Measurements from ENCODE around the gene SBF1. TPM values are rescaled to one million over a fixed set of nuclear protein-coding genes. Genes with fewer than 3 reads are reported as not detected.
"Not testable (repeated sequence)": the region's sequence is repeated elsewhere in the genome, so short reads cannot be mapped to it uniquely, and the experiment has no call there.

The SBF1 gene
- total and polyA plus RNA-seq, 2 experiments from 2014 or later, result 25.2 to 92.0 TPM

GRCh38 chr22:50417411-50418210 is 57.2 kb downstream of the SBF1 start:
- no peaks in the 10 kb centered on the region for H3K27me3 ChIP-seq (replicated peaks; ENCODE audit: insufficient read depth)
- no peak overlapping the region for H3K4me2 ChIP-seq (ENCODE audit: unreplicated experiment)
- no peak for DNase-seq
- H3K4me1 ChIP-seq (ENCODE audit: insufficient read depth), result no peaks in the 10 kb centered on the region
- H3K79me2 ChIP-seq (ENCODE audit: insufficient read depth), result no peaks in the 10 kb centered on the region
- H3K4me3 ChIP-seq, result no peak overlapping the region
- in situ Hi-C loops (cut with MboI), result no loop called here
- no peak overlapping the region for H3K27ac ChIP-seq
- H3K9me2 ChIP-seq (ENCODE audit: insufficient read depth), result no peaks in the 10 kb centered on the region
- no peaks in the 10 kb centered on the region for H3F3A ChIP-seq (ENCODE audit: insufficient read depth)
- H4K20me1 ChIP-seq (ENCODE audit: insufficient read depth), result no peaks in the 10 kb centered on the region
- WGBS, 2 experiments (ENCODE audit: low coverage in 1 of 2, low lambda C conversion rate in 2 of 2, missing lambda C conversion rate in 2 of 2), result 87 to 90% methylated on average over 13 of the region's 13 CpGs
- TF ChIP-seq EZH2 (IDR thresholded peaks at IDR 0.05; ENCODE audit: insufficient read depth, poor library complexity, severe bottlenecking) (no peak), EZH2phosphoT487 (IDR thresholded peaks at IDR 0.05; ENCODE audit: insufficient read depth, low read depth) (no peak)
- peaks cover 23% of the 10 kb centered on the region; the same call in 1 of the 2 replicates for H3K36me3 ChIP-seq (ENCODE audit: low read depth)
- H3K9me3 ChIP-seq (ENCODE audit: low read depth), result no peaks in the 10 kb centered on the region
- no peak overlapping the region for H3K9ac ChIP-seq
- no peak overlapping the region for H2AFZ ChIP-seq

DNA sequence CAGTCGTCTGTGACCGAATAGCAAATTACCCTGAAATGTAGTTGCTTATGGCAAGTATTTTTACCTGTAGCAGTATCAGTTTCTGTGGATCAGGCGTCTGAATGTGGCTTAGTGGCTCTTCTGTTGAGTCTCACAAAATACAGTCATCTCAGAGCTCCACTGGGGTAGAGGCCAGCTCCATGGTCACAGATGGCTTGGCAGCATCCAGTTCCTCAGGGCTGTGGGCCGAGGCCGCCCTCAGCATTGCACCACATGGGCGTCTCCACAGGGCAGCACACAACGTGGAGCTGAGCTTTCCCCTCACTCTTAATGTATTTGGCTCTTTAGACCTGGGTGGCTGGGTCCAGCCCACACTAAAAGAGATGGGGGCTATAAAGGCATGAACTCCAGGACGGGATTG is 57.8 kb downstream of the SBF1 start:
- Histone ChIP-seq H3K4me2 (ENCODE audit: unreplicated experiment) (no peak overlapping the region), H3K27ac (no peak overlapping the region), H3K9me3 (ENCODE audit: low read depth) (no peaks in the 10 kb centered on the region), H3K4me1 (ENCODE audit: insufficient read depth) (0 out of 2 replicates have a peak, but pooled peaks cover 2% of the 10 kb centered on the region), H2AFZ (no peak overlapping the region), H3K79me2 (ENCODE audit: insufficient read depth) (no peaks in the 10 kb centered on the region), H3K4me3 (no peak overlapping the region), H3K9ac (no peak overlapping the region), H3K36me3 (ENCODE audit: low read depth) (peaks cover 23% of the 10 kb centered on the region; the same call in 1 of the 2 replicates), H3F3A (ENCODE audit: insufficient read depth) (no peaks in the 10 kb centered on the region), H3K9me2 (ENCODE audit: insufficient read depth) (no peaks in the 10 kb centered on the region), H4K20me1 (ENCODE audit: insufficient read depth) (no peaks in the 10 kb centered on the region), H3K27me3 (replicated peaks; ENCODE audit: insufficient read depth) (no peaks in the 10 kb centered on the region)
- 87 to 89% methylated on average over 8 of the region's 8 CpGs for WGBS, 2 experiments (ENCODE audit: low coverage in 1 of 2, low lambda C conversion rate in 2 of 2, missing lambda C conversion rate in 2 of 2)
- in situ Hi-C loops (cut with MboI), result no loop called here
- DNase-seq, result no peak
- TF ChIP-seq EZH2 (IDR thresholded peaks at IDR 0.05; ENCODE audit: insufficient read depth, poor library complexity, severe bottlenecking) (no peak), EZH2phosphoT487 (IDR thresholded peaks at IDR 0.05; ENCODE audit: insufficient read depth, low read depth) (no peak)

DNA sequence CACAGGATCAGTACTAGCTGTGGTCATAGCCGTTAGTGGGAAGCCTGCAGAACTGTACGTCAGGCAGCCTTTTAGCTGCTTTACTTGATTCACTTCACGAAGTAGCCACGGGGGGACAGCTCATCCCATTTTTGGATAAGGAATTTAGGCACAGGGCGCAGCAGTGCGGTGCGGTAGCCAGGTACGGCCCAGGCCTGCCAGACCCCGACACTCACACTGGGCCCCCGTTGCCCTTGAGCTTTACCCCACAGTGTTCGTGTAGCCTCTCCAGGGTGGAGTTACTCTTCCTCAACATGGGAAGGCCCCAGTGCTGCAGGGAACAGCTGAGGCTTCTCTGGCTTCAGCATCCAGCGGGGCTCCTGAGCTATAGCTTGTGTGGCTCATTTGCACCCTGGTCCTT is 59.4 kb downstream of the SBF1 start:
- Histone ChIP-seq H3K9me3 (ENCODE audit: low read depth) (no peaks in the 10 kb centered on the region), H3K9ac (no peak overlapping the region), H3K36me3 (ENCODE audit: low read depth) (peaks cover 23% of the 10 kb centered on the region; the same call in 1 of the 2 replicates), H2AFZ (no peak overlapping the region), H3K79me2 (ENCODE audit: insufficient read depth) (no peaks in the 10 kb centered on the region), H3K4me1 (ENCODE audit: insufficient read depth) (0 out of 2 replicates have a peak, but pooled peaks cover 4% of the 10 kb centered on the region), H4K20me1 (ENCODE audit: insufficient read depth) (no peaks in the 10 kb centered on the region), H3K4me2 (ENCODE audit: unreplicated experiment) (no peak overlapping the region), H3K27me3 (replicated peaks; ENCODE audit: insufficient read depth) (no peaks in the 10 kb centered on the region), H3F3A (ENCODE audit: insufficient read depth) (no peaks in the 10 kb centered on the region), H3K4me3 (no peak overlapping the region), H3K27ac (no peak overlapping the region), H3K9me2 (ENCODE audit: insufficient read depth) (no peaks in the 10 kb centered on the region)
- DNase-seq, result no peak
- TF ChIP-seq EZH2phosphoT487 (IDR thresholded peaks at IDR 0.05; ENCODE audit: insufficient read depth, low read depth) (no peak), EZH2 (IDR thresholded peaks at IDR 0.05; ENCODE audit: insufficient read depth, poor library complexity, severe bottlenecking) (no peak)
- WGBS, 2 experiments (ENCODE audit: low coverage in 1 of 2, low lambda C conversion rate in 2 of 2, missing lambda C conversion rate in 2 of 2), result 95% methylated on average over 12 of the region's 12 CpGs
- in situ Hi-C loops (cut with MboI), result no loop called here

GRCh38 chr22:50414476-50415248 is 60.2 kb downstream of the SBF1 start:
- no peak overlapping the region for H2AFZ ChIP-seq
- H3K9me2 ChIP-seq (ENCODE audit: insufficient read depth), result no peaks in the 10 kb centered on the region
- in situ Hi-C loops (cut with MboI), result no loop called here
- H4K20me1 ChIP-seq (ENCODE audit: insufficient read depth), result no peaks in the 10 kb centered on the region
- no peak overlapping the region for H3K27ac ChIP-seq
- peaks cover 23% of the 10 kb centered on the region; the same call in 1 of the 2 replicates for H3K36me3 ChIP-seq (ENCODE audit: low read depth)
- H3K27me3 ChIP-seq (replicated peaks; ENCODE audit: insufficient read depth), result no peaks in the 10 kb centered on the region
- DNase-seq, result no peak
- H3K9me3 ChIP-seq (ENCODE audit: low read depth), result no peaks in the 10 kb centered on the region
- H3K79me2 ChIP-seq (ENCODE audit: insufficient read depth), result no peaks in the 10 kb centered on the region
- H3K9ac ChIP-seq, result no peak overlapping the region
- H3K4me3 ChIP-seq, result no peak overlapping the region
- H3K4me2 ChIP-seq (ENCODE audit: unreplicated experiment), result no peak overlapping the region
- H3K4me1 ChIP-seq (ENCODE audit: insufficient read depth), result 0 out of 2 replicates have a peak, but pooled peaks cover 4% of the 10 kb centered on the region
- H3F3A ChIP-seq (ENCODE audit: insufficient read depth), result no peaks in the 10 kb centered on the region
- no peak for TF ChIP-seq EZH2 (IDR thresholded peaks at IDR 0.05; ENCODE audit: insufficient read depth, poor library complexity, severe bottlenecking)
- no peak for TF ChIP-seq EZH2phosphoT487 (IDR thresholded peaks at IDR 0.05; ENCODE audit: insufficient read depth, low read depth)
- WGBS, 2 experiments (ENCODE audit: low coverage in 1 of 2, low lambda C conversion rate in 2 of 2, missing lambda C conversion rate in 2 of 2), result 90 to 92% methylated on average over 31 of the region's 31 CpGs

DNA sequence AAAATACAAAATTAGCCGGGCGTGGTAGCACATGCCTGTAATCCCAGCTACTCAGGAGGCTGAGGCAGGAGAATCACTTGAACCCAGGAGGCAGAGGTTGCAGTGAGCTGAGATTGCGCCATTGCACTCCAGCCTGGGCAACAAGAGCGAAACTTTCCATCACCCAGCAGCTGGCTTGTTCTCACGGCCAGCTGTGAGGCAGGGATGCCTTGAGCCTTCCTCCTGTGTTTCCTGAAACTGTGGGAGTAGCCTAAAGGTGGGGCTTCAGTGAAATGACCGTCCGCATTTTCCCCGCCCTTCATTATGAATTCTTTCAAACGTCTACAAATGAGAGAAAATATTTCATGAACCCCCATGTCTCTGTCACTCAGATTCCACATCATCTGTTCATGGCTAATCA is 65.9 kb downstream of the SBF1 start:
- 81 to 83% methylated on average over 9 of the region's 9 CpGs for WGBS, 2 experiments (ENCODE audit: low coverage in 1 of 2, low lambda C conversion rate in 2 of 2, missing lambda C conversion rate in 2 of 2)
- peaks cover 13% of the 10 kb centered on the region for H3K79me2 ChIP-seq (ENCODE audit: insufficient read depth)
- H3K9me2 ChIP-seq (ENCODE audit: insufficient read depth); H3K27me3 ChIP-seq (replicated peaks; ENCODE audit: insufficient read depth); H2AFZ ChIP-seq; H4K20me1 ChIP-seq (ENCODE audit: insufficient read depth); H3K4me1 ChIP-seq (ENCODE audit: insufficient read depth); H3K4me3 ChIP-seq; H3K36me3 ChIP-seq (ENCODE audit: low read depth); H3K27ac ChIP-seq; DNase-seq; H3K4me2 ChIP-seq (ENCODE audit: unreplicated experiment); H3K9ac ChIP-seq; H3F3A ChIP-seq (ENCODE audit: insufficient read depth); H3K9me3 ChIP-seq (ENCODE audit: low read depth); in situ Hi-C loops (cut with MboI): not testable (repeated sequence)

Data from GM23248 (cell line).